ENCODE measurements around the gene CCDC3.

DNA sequence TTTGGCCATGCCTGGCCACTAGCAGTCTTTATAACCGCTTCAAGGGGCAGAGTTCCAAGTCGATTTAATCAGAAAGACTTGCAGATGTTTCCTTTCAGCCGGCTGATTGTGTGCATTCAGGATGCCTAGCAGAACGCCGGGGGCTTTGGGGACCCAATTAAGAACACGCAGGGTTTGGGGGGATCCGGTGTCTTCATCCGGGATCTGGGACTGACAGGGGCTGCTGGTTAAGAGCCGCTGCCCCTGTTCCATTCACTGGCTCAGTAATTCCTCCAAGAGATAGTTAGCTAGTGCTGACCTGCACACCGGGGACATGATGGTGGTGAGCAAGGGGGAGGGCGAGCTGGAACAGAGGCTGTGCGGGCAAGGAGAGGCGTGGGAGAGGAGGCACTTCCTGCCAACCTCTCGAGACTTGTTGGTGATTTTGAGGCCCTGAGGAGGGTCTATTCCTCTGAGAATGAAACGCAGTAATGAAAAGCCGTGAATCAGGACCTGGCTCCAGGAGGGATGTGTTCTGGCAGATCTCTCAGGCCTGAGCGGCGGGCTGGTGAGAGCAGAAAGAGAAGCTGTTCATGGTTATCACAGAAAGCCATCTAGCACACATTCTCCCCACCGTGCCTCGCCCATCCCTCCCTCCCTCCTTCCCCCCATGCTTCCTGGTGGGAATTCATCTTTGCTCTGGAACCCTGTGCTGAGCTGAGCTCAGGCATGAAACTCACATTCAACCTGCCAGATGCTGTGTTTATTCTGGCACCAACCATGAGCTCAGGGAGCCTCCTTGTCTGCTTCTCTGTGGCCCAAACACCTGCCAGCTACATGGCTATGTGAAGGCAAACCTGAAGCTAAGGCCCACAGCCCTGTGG lies 152.0 kb downstream of the CCDC3 start:
- TF ChIP-seq, protein P1, sequence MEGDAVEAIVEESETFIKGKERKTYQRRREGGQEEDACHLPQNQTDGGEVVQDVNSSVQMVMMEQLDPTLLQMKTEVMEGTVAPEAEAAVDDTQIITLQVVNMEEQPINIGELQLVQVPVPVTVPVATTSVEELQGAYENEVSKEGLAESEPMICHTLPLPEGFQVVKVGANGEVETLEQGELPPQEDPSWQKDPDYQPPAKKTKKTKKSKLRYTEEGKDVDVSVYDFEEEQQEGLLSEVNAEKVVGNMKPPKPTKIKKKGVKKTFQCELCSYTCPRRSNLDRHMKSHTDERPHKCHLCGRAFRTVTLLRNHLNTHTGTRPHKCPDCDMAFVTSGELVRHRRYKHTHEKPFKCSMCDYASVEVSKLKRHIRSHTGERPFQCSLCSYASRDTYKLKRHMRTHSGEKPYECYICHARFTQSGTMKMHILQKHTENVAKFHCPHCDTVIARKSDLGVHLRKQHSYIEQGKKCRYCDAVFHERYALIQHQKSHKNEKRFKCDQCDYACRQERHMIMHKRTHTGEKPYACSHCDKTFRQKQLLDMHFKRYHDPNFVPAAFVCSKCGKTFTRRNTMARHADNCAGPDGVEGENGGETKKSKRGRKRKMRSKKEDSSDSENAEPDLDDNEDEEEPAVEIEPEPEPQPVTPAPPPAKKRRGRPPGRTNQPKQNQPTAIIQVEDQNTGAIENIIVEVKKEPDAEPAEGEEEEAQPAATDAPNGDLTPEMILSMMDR (IDR thresholded peaks at IDR 0.05): no peak
- TF ChIP-seq POLR2A (IDR thresholded peaks at IDR 0.05): no peak

Data from uterus (tissue), 2 donors.